ENCODE measurements around the gene TFAM.

TFAM gene

DNA sequence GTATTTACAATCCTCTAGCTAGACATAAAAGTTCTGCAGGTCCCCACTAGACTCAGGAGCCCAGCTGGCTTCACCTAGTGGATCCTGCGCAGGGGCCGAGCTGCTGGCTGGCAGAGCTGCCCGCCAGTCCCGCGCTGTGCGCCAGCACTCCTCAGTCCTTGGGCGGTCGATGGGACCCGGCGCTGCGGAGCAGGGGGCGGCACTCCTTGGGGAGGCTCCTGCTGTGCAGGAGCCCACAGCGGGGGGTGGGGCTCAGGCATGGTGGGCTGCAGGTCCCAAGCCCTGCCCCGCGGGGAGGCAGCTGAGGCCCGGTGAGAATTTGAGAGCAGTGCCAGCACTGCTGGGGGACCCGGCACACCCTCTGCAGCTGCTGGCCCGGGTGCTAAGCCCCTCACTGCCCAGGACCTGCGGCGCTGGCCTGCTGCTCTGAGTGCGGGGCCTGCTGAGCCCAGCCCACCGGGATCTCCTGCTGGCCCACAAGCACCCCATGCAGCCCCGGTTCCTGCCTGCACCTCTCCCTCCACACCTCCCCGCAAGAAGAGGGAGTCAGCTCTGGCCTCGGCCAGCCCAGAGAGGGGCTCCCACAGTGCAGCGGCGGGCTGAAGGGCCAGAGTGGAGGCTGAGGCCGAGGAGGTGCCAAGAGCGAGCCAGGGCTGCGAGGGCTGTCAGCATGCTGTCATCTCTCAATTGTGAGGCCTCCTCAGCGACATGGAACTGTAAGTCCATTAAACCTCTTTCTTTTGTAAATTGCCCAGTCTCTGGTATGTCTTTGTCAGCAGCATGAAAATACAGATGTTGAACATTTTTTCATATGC lies 63.1 kb downstream of the TFAM start:
- H3K4me3 ChIP-seq (ENCODE audit: low read depth, low read length) = no peak overlapping the region
- no peaks in the 10 kb centered on the region for H3K9me3 ChIP-seq (ENCODE audit: control insufficient read depth, low read length)
- no peak overlapping the region for H3K27ac ChIP-seq
- no peaks in the 10 kb centered on the region for H3K36me3 ChIP-seq (ENCODE audit: control insufficient read depth, insufficient read depth, low read length)
- H2AFZ ChIP-seq = no peak overlapping the region
- no peak overlapping the region for H3K9ac ChIP-seq
- no peaks in the 10 kb centered on the region for H3K4me1 ChIP-seq
- no peak overlapping the region for H3K4me2 ChIP-seq (ENCODE audit: low read length)
- H3K27me3 ChIP-seq (ENCODE audit: control insufficient read depth, insufficient read depth, low read length) = no peaks in the 10 kb centered on the region
- H3K79me2 ChIP-seq = no peaks in the 10 kb centered on the region
- TF ChIP-seq, protein P1, sequence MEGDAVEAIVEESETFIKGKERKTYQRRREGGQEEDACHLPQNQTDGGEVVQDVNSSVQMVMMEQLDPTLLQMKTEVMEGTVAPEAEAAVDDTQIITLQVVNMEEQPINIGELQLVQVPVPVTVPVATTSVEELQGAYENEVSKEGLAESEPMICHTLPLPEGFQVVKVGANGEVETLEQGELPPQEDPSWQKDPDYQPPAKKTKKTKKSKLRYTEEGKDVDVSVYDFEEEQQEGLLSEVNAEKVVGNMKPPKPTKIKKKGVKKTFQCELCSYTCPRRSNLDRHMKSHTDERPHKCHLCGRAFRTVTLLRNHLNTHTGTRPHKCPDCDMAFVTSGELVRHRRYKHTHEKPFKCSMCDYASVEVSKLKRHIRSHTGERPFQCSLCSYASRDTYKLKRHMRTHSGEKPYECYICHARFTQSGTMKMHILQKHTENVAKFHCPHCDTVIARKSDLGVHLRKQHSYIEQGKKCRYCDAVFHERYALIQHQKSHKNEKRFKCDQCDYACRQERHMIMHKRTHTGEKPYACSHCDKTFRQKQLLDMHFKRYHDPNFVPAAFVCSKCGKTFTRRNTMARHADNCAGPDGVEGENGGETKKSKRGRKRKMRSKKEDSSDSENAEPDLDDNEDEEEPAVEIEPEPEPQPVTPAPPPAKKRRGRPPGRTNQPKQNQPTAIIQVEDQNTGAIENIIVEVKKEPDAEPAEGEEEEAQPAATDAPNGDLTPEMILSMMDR (IDR thresholded peaks at IDR 0.05) = no peak

Data from parathyroid adenoma (tissue), 2 donors.